IMR-90 (cell line): ENCODE results near the gene TFIP11. TPM values are rescaled to one million over a fixed set of nuclear protein-coding genes. Genes with fewer than 3 reads are reported as not detected.

Experiments
- ATAC-seq: fragments of 200-7000 bp; cut with Tn5 transposase; 2 replicates; pipeline ENCODE4 v1.9.1; 2020; ENCODE audit warnings: low read depth, mild to moderate bottlenecking, moderate library complexity
- BruUV-seq: library from RNA; stranded (reverse); fragments of 400-500 nt; replicated peaks from 2 replicates; lab custom pipeline; 2021; lab: Mats Ljungman, UMichigan
- CTCF ChIA-PET: fragments of 300-600 bp; formaldehyde crosslinking; extraction: SDS; loops from one replicate; lab custom pipeline; 2021; ENCODE audit warnings: antibody characterized with exemption; lab: Yijun Ruan, JAX
- POLR2A ChIA-PET: fragments of 300-600 bp; sonication (Branson Sonifier 250); formaldehyde crosslinking; loops from one replicate; lab custom pipeline; 2022; ENCODE audit warnings: antibody characterized with exemption; ENCODE audit not compliant: unreplicated experiment; lab: Charles Lee
- DNase-seq: peaks from one replicate; pipeline ENCODE4 v3.0.0; 2013
- H2AFZ ChIP-seq: replicated peaks from 2 replicates; pipeline ENCODE3; 2013; ENCODE audit warnings: low read length, mild to moderate bottlenecking; ENCODE audit not compliant: poor library complexity
- H2AK5ac ChIP-seq: 2 replicates; pipeline ENCODE4 v1.6.1; 2013; ENCODE audit warnings: low read depth, low read length, inconsistent platforms
- H2AK9ac ChIP-seq: replicated peaks from 2 replicates; pipeline ENCODE3; 2013; ENCODE audit warnings: mild to moderate bottlenecking, low read depth, low read length, moderate library complexity; ENCODE audit not compliant: poor library complexity
- H2BK120ac ChIP-seq: 2 replicates; pipeline ENCODE4 v1.6.1; 2013; ENCODE audit warnings: low read depth, low read length, inconsistent platforms
- H2BK15ac ChIP-seq: 3 replicates; pipeline ENCODE4 v1.6.1; 2013; ENCODE audit warnings: low read depth, low read length, inconsistent platforms
- H2BK20ac ChIP-seq: 2 replicates; pipeline ENCODE4 v1.6.1; 2013; ENCODE audit warnings: low read depth, mild to moderate bottlenecking, inconsistent platforms, low read length, moderate library complexity
- H2BK5ac ChIP-seq: 2 replicates; pipeline ENCODE4 v1.6.1; 2013; ENCODE audit warnings: mild to moderate bottlenecking, low read depth, low read length, inconsistent platforms; ENCODE audit not compliant: poor library complexity, severe bottlenecking
- H3K14ac ChIP-seq: replicated peaks from 2 replicates; pipeline ENCODE4 v1.6.1; 2013; ENCODE audit warnings: low read depth, low read length, inconsistent platforms
- H3K18ac ChIP-seq: 2 replicates; pipeline ENCODE4 v1.6.1; 2013; ENCODE audit warnings: low read depth, low read length, control low read depth
- H3K23ac ChIP-seq: 2 replicates; pipeline ENCODE4 v1.6.1; 2013; ENCODE audit warnings: low read depth, low read length, inconsistent platforms
- H3K27ac ChIP-seq: 2 replicates; pipeline ENCODE4 v1.5.1; 2013; ENCODE audit warnings: mild to moderate bottlenecking, control low read depth, low read length; ENCODE audit not compliant: insufficient read depth
- H3K27me3 ChIP-seq: 2 replicates; pipeline ENCODE4 v1.6.1; 2013; ENCODE audit warnings: low read length; ENCODE audit not compliant: control insufficient read depth, insufficient read depth
- H3K36me3 ChIP-seq: 2 replicates; pipeline ENCODE4 v1.6.1; 2013; ENCODE audit warnings: low read length, mixed read lengths; ENCODE audit not compliant: control insufficient read depth, insufficient read depth
- H3K4ac ChIP-seq: 2 replicates; pipeline ENCODE4 v1.6.1; 2013; ENCODE audit warnings: low read depth, low read length, inconsistent platforms
- H3K4me1 ChIP-seq: 2 replicates; pipeline ENCODE4 v1.6.1; 2013; ENCODE audit warnings: low read length, mixed read lengths; ENCODE audit not compliant: control insufficient read depth, insufficient read depth
- H3K4me2 ChIP-seq: 2 replicates; pipeline ENCODE4 v1.6.1; 2013; ENCODE audit warnings: low read depth, mild to moderate bottlenecking, control low read depth, low read length, moderate library complexity
- H3K4me3 ChIP-seq: 2 replicates; pipeline ENCODE4 v1.5.1; 2013; ENCODE audit warnings: low read depth, mild to moderate bottlenecking, control low read depth, low read length, moderate library complexity; ENCODE audit not compliant: insufficient read depth
- H3K56ac ChIP-seq: 2 replicates; pipeline ENCODE4 v1.6.1; 2013; ENCODE audit warnings: low read length, inconsistent platforms; ENCODE audit not compliant: insufficient read depth; ENCODE audit errors: extremely low read depth
- H3K79me1 ChIP-seq, 2 experiments: 2 replicates each; pipeline ENCODE4 v1.6.1; 2013; ENCODE audit warnings: low read length in 2 of 2, inconsistent platforms in 1 of 2, low read depth in 1 of 2
- H3K9ac ChIP-seq: 2 replicates; pipeline ENCODE4 v1.6.1; 2013; ENCODE audit warnings: low read depth, low read length, control low read depth
- H3K9me1 ChIP-seq: 2 replicates; pipeline ENCODE4 v1.6.1; 2013; ENCODE audit warnings: low read length, inconsistent platforms; ENCODE audit not compliant: insufficient read depth
- H3K9me3 ChIP-seq: 2 replicates; pipeline ENCODE4 v1.6.1; 2013; ENCODE audit warnings: low read length; ENCODE audit not compliant: control insufficient read depth, insufficient read depth
- H4K20me1 ChIP-seq: 2 replicates; pipeline ENCODE4 v1.6.1; 2013; ENCODE audit warnings: low read length, inconsistent platforms; ENCODE audit not compliant: insufficient read depth
- H4K5ac ChIP-seq: 2 replicates; pipeline ENCODE4 v1.6.1; 2013; ENCODE audit warnings: mild to moderate bottlenecking, low read depth, low read length, control low read depth
- H4K8ac ChIP-seq, 2 experiments: 2 replicates each; pipeline ENCODE4 v1.6.1; 2013; ENCODE audit warnings: low read depth in 2 of 2, low read length in 2 of 2, control low read depth in 1 of 2, inconsistent platforms in 1 of 2
- H4K91ac ChIP-seq: 2 replicates; pipeline ENCODE4 v1.6.1; 2013; ENCODE audit warnings: low read depth, low read length, inconsistent platforms; ENCODE audit not compliant: insufficient read depth
- BHLHE40 ChIP-seq: fragments of 150-350 bp; IDR thresholded peaks from 2 replicates; pipeline ENCODE4 v1.6.1; 2016; ENCODE audit warnings: mild to moderate bottlenecking, low read depth, low read length
- CHD1 ChIP-seq: IDR thresholded peaks from 2 replicates; pipeline ENCODE4 v1.6.1; 2012; ENCODE audit warnings: low read depth, low read length, improper control_type of control experiment
- FOS ChIP-seq: fragments of 150-350 bp; IDR thresholded peaks from 2 replicates; pipeline ENCODE4 v1.6.1; 2016; ENCODE audit warnings: low read depth, low read length
- MAZ ChIP-seq: IDR thresholded peaks from 2 replicates; pipeline ENCODE4 v1.6.1; 2012; ENCODE audit warnings: low read depth, mild to moderate bottlenecking, low read length, improper control_type of control experiment, moderate library complexity, borderline replicate concordance
- NFE2L2 ChIP-seq: fragments of 150-350 bp; IDR thresholded peaks from 2 replicates; pipeline ENCODE4 v1.6.1; 2016; ENCODE audit warnings: low read depth, mild to moderate bottlenecking, low read length
- POLR2A ChIP-seq: IDR thresholded peaks from 2 replicates; pipeline ENCODE4 v1.6.1; 2012; ENCODE audit warnings: mild to moderate bottlenecking, low read depth, low read length
- RAD21 ChIP-seq: IDR thresholded peaks from 2 replicates; pipeline ENCODE4 v1.6.1; 2012; ENCODE audit warnings: low read length, improper control_type of control experiment
- USF2 ChIP-seq: fragments of 150-350 bp; IDR thresholded peaks from 2 replicates; pipeline ENCODE4 v1.6.1; 2017; ENCODE audit warnings: mild to moderate bottlenecking, antibody characterized with exemption, low read length, low read depth
- WGBS, 2 experiments: methylation state at CpG; one replicate each; pipeline versions ENCODE4 v1.1.5 to v1.1.7; 2013; ENCODE audit warnings: missing lambda C conversion rate in 2 of 2; ENCODE audit not compliant: insufficient read length in 1 of 2; ENCODE audit errors: extremely low coverage in 2 of 2; 5-methylcytosine and 5-hydroxymethylcytosine counted together
- dilution Hi-C: fragments of 300-500 bp; cut with HindIII; formaldehyde crosslinking; loops from one replicate; pipeline ENCODE4 v1.14.3; 2018; ENCODE audit warnings: low sequenced_read_pairs; ENCODE audit not compliant: unreplicated experiment
- in situ Hi-C: fragments of 300-500 bp; cut with MboI; formaldehyde crosslinking; loops from 3 replicates; pipeline ENCODE4 v1.14.3; 2019; ENCODE audit warnings: low sequenced_read_pairs, inconsistent platforms, mixed read lengths
- intact Hi-C: fragments of 100-400 bp; cut with micrococcal nuclease; formaldehyde crosslinking; loops from 2 replicates; pipeline ENCODE4 v1.10.0; 2022
- polyA plus RNA-seq, 3 experiments: library from polyadenylated mRNA; depleted of rRNA; stranded (reverse); fragments of >200 nt; gene quantifications; 2 replicates each; pipeline ENCODE4 v1.2.3, GENCODE V29; 2012; ENCODE audit warnings: low replicate concordance in 1 of 3
- total RNA-seq: library from RNA; depleted of rRNA; stranded (reverse); fragments of >200 nt; gene quantifications from 2 replicates; pipeline ENCODE4 v1.2.3, GENCODE V29; 2012

The TFIP11 gene
- total and polyA plus RNA-seq, 2 of the 4 experiments (the other 2 are of a cell fraction): 22.5 to 43.2 TPM

DNA sequence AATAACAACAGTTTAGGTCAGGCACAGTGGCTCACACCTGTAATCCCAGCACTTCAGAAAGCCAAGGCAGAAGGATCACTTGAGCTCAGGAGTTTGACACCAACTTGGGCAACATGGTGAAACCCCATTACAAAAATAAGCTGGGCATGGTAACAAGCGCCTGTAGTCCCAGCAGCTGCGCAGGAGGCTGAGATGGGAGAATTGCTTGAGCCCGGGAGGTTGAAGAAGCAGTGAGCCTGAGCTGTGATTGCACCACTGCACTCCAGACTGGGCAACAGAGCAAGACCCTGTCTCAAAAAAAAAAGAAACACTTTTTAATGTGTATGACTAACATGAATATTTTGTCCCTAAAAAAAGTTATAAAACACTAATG, 24.5 kb upstream of the TFIP11 start:
- Histone ChIP-seq H3K23ac (no peak overlapping the region), H4K91ac (no peak overlapping the region), H3K9ac (no peak overlapping the region), H3K27me3 (no peaks in the 10 kb centered on the region), H3K14ac (no peak overlapping the region), H2AK9ac (no peak overlapping the region), H3K9me1 (no peaks in the 10 kb centered on the region; the same call in none of the 2 replicates), H2AK5ac (no peak overlapping the region), H2BK20ac (no peak overlapping the region), H2BK5ac (no peak overlapping the region), H3K4me3 (no peak overlapping the region), H3K4ac (no peak overlapping the region), H4K8ac (no peak overlapping the region), H2BK120ac (no peak overlapping the region), H2BK15ac (no peak overlapping the region), H3K56ac (no peak overlapping the region), H3K4me2 (no peak overlapping the region), H3K4me1 (no peaks in the 10 kb centered on the region), H3K27ac (no peak overlapping the region), H2AFZ (no peak overlapping the region), H3K79me1 (peaks cover 3 to 53% of the 10 kb centered on the region in 2 experiments), H4K5ac (no peak overlapping the region), H4K20me1 (0 out of 2 replicates have a peak, but pooled peaks cover 4% of the 10 kb centered on the region), H3K36me3 (peaks cover 23% of the 10 kb centered on the region), H3K18ac (no peak overlapping the region), H3K9me3 (no peaks in the 10 kb centered on the region)
- dilution Hi-C loops (no loop called here), intact Hi-C loops (no loop called here), in situ Hi-C loops (loop anchor here (10.0 kb wide), 1 partner anchor 58 kb away; the partner anchor contains the start of gene TPST2)
- no CpG with 5 or more reads among the region's 3 CpGs for WGBS, 2 experiments
- POLR2A ChIA-PET: no interaction called here
- DNase-seq: no peak
- BruUV-seq: no TSS peak
- ATAC-seq: no peak
- CTCF ChIA-PET: no interaction called here
- no peak for TF ChIP-seq RAD21
- TF ChIP-seq CHD1: no peak
- TF ChIP-seq MAZ: no peak
- no peak for TF ChIP-seq FOS
- no peak for TF ChIP-seq BHLHE40
- TF ChIP-seq POLR2A: no peak
- no peak for TF ChIP-seq USF2
- no peak for TF ChIP-seq NFE2L2
